GM10847 (cell line): ENCODE results near the gene SMKR1.

Experiments used
- POLR2A ChIP-seq: IDR thresholded peaks from 2 replicates; pipeline ENCODE4 v1.6.1; 2011; ENCODE audit not compliant: insufficient read length; ENCODE audit errors: extremely low read depth

The SMKR1 gene

GRCh38 chr7:129501760-129502707, at the start of gene SMKR1:
Gene SMKR1 (plus strand): TSS chr7:129502531. CDS start chr7:129502825, 294 bp downstream.
- TF ChIP-seq POLR2A, result no peak

GRCh38 chr7:129452589-129453231, 49.6 kb upstream of the SMKR1 start:
- TF ChIP-seq POLR2A, result no peak

GRCh38 chr7:129453510-129454248, 48.7 kb upstream of the SMKR1 start:
- TF ChIP-seq POLR2A, result no peak

GRCh38 chr7:129454249-129454551, 48.1 kb upstream of the SMKR1 start:
- TF ChIP-seq POLR2A, result no peak

GRCh38 chr7:129456421-129456820, 45.9 kb upstream of the SMKR1 start:
- TF ChIP-seq POLR2A, result no peak

- TF ChIP-seq POLR2A, result no peak
Measured at GRCh38 chr7:129457101-129457500, 45.2 kb upstream of the SMKR1 start.

- no peak for TF ChIP-seq POLR2A
Measured at GRCh38 chr7:129458171-129458570, 44.2 kb upstream of the SMKR1 start.

GRCh38 chr7:129461809-129462208, 40.5 kb upstream of the SMKR1 start:
- no peak for TF ChIP-seq POLR2A

- TF ChIP-seq POLR2A, result no peak
Measured at GRCh38 chr7:129462420-129462819, 39.9 kb upstream of the SMKR1 start.

- TF ChIP-seq POLR2A, result no peak
Measured at GRCh38 chr7:129464194-129464593, 38.1 kb upstream of the SMKR1 start.

- no peak for TF ChIP-seq POLR2A
Measured at GRCh38 chr7:129465080-129465479, 37.3 kb upstream of the SMKR1 start.

- no peak for TF ChIP-seq POLR2A
Measured at GRCh38 chr7:129466796-129467195, 35.5 kb upstream of the SMKR1 start.

- no peak for TF ChIP-seq POLR2A
Measured at GRCh38 chr7:129468087-129468486, 34.2 kb upstream of the SMKR1 start.

GRCh38 chr7:129468547-129468946, 33.8 kb upstream of the SMKR1 start:
- no peak for TF ChIP-seq POLR2A

GRCh38 chr7:129469930-129470329, 32.4 kb upstream of the SMKR1 start:
- no peak for TF ChIP-seq POLR2A

GRCh38 chr7:129470411-129470810, 31.9 kb upstream of the SMKR1 start:
- no peak for TF ChIP-seq POLR2A

- TF ChIP-seq POLR2A, result no peak
Measured at GRCh38 chr7:129471402-129471827, 30.9 kb upstream of the SMKR1 start.
